HG03280 (cell line): ENCODE results near the gene RABEPK.
"Not testable (repeated sequence)": the region's sequence is repeated elsewhere in the genome, so short reads cannot be mapped to it uniquely, and the experiment has no call there.

Experiments
- ATAC-seq: cut with Tn5 transposase; IDR thresholded peaks from one replicate; pipeline ENCODE4 v1.9.1; 2021; ENCODE audit warnings: mild to moderate bottlenecking, moderate library complexity; ENCODE audit not compliant: unreplicated experiment

RABEPK gene

DNA sequence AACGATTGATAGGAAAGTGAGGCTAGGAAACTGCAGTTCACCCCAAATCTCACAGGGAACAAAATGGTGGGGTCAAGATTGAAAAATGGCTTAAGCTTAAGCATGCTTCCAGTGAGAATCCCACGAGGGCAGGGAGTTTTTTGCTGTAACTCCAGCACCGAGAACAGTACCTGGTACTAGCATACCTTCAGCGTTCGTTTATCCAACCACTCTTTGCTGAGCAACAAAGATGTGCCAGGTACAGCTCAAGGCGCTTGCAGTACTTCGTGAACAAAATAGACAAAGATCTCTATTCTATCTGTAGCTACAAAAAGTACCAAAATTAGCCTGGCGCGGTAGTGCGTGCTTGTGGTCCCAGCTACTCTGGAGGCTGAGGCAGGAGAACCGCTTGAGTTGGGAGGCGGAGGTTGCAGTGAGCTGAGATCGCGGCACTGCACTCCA is 10.0 kb upstream of the RABEPK start:
- no peak for ATAC-seq

DNA sequence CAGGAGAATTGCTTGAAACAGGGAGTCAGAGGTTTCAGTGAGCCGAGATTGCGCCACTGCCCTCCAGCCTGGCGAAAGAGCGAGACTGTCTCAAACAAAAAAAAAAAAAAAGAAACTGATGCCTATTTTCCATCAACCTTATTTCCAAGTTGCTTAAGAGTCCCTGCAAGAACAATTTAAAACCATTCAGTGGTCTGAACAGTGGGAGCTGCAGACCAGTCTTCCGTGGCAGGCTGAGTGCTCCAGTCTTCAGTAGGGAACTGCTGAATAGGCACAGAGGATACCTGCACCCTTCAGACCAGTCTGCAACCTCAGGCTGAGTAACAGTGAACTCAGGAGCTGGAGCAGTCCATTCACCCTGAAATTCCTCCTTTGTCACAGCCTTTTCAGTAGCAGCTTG is 5.9 kb upstream of the RABEPK start:
- not testable (repeated sequence) for ATAC-seq

DNA sequence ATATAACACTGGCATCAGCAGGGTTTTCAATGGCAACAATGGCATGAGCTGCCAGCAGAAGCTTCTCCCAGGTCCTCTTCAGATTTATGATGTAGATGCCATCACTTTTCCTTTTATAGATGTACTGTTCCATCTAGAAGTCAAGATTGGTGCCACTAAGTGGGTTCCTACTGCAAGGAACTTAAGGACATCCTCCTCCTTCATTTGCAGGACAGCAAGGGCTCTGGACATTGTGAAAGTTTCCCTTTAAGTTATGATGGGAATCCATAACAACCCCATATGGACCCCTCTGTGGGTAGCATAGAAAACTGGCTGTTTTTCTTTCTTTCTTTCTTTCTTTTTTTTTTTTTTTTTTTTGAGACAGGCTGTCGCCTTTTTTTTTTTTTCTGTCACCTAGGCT is 4.8 kb upstream of the RABEPK start:
- ATAC-seq: not testable (repeated sequence)

DNA sequence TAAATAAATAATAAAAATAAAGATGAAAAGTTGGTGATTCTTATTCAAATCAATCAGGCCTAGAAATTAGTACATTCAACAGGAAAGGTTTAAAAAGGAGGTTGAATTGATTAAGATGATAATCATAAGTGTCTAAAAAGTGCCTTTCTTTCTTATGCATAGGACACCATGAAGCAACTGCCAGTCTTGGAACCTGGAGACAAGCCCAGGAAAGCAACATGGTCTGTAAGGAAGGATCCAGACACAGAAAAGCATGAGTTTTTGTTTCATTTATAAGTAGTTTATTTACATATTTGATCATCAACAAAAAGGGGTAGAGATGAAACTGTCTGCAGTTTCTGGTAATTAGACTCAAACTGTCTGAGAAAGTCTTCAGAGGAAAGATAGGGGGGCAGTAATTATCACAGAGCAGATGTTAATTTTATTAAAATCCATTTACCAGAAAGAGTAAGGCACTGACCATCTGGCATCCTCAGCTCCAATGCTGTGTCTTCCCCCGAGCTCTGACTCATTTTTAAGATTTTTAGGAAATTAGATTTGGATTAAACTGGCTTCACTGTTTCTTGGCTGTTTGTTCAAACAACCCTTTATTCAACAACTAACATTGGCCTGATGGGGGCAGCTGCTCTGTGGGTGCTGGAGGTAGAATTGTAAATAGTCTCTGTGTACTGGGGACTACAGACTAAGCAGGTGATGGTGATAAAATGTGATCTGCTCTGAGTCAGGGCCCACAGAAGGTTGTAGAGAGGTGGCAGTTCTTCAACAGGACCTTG is 2.7 kb downstream of the RABEPK start:
- no peak for ATAC-seq

DNA sequence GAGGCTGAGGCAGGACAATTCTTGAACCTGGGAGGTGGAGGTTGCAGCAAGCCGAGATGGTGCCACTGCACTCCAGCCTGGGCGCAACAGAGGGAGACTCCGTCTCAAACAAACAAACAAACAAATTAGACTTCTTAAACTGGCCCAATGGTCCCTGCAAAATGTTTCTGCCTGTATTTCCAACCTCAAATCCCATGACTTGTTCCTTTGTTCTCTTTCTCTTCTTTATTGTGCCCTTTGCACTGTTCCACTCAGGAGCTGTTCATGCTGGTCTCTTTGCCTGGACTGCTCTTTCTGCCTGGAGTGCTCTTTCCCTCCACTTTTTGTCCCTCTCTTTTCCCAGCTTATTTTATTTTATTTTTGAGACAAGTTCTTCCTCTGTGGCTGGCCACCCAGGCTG is 4.1 kb downstream of the RABEPK start:
- ATAC-seq: no peak

DNA sequence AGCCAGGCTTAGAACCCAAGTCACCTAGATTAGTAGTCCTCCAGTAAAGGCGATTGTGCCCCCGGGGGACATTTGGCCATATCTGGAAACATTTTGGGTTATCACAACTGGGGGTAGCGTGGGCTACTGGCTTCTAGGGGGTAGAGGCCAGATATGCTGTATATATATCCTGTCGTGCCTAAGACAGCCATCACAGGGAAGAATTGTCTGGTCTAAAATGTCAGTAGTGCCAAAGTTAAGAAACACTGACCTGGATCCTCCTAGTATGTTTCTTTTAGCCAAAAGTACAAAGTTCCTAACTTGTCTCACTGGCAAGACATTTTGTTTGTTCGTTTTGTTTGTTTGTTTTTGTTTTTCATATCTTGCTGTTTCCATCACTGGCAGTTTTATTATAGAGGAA is 13.8 kb downstream of the RABEPK start:
- no peak for ATAC-seq

DNA sequence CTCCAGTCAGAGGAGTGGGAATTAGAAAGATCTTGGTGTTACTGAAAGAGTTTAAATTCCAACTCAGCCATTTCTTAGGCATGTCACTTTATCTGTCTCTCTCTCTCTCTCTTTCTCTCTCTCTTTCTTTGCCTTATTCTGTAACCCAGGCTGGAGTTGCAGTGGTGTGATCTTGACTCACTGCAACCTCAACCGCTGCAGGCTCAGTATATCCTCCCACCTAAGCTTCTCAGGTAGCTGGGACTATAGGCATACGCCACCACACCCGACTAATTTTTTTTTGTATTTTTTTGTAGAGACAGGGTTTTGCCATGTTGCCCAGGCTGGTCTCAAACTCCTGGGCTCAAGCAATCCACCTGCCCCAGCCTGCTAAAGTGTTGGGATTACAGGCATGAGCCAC is 18.3 kb downstream of the RABEPK start:
- no peak for ATAC-seq

DNA sequence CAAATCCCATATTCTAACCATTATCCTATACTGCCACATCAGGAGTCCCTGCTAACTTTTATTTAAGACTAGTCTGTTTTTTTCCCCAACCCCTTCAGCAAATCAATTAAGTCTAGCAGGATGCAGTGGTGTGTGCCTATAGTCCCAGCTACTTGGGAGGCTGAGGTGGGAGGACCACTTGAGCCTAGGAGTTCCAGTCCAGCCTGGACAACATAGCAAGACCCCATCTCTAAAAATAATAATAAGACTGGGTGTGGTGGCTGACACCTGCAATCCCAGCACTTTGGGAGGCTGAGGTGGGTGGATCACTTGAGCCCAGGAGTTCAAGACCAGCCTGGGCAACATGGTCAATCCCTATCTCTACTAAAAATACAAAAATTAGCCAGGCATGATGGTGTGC is 24.5 kb downstream of the RABEPK start:
- not testable (repeated sequence) for ATAC-seq

DNA sequence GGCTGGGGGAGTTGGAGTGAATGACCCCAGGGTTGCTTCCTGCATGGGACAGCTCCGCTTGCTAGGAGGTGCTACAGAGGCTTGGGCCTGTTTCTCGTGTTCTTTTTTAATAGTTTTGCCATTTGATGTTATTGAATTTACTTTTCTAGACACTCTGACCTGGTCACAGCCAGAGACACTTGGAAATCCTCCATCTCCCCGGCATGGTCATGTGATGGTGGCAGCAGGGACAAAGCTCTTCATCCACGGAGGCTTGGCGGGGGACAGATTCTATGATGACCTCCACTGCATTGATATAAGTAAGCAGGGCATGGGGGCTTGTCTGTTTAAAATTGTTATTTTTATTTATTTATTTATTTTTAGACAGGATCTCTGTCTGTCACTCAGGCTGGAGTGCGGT is 27.4 kb downstream of the RABEPK start:
- ATAC-seq: no peak

DNA sequence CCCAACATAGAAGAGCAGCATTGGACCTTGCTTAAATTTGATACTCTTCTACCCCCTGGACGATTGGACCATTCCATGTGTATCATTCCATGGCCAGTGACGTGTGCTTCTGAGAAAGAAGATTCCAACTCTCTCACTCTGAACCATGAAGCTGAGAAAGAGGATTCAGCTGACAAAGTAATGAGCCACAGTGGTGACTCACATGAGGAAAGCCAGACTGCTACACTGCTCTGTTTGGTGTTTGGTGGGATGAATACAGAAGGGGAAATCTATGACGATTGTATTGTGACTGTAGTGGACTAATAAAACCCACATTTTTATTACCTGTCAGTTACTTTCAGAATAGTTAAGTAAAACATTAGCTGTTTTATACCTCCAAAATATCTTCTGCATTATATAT is 33.3 kb downstream of the RABEPK start:
- no peak for ATAC-seq

DNA sequence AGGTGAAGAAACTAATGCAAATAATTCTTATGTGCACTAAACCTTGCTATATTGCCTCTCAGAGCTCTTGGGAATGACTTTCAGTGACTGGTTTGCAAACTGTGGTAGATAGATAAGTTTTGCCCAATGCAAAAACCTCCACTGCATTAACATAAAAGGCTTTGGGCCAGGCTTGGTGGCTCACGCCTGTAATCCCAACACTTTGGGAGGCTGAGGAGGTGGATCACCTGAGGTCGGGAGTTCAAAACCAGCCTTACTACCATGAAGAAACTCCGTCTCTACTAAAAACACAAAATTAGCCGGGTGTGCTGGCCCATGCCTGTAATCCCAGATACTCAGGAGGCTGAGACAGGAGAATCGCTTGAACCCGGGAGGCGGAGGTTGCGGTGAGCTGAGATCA is 33.8 kb downstream of the RABEPK start:
- ATAC-seq: not testable (repeated sequence)

DNA sequence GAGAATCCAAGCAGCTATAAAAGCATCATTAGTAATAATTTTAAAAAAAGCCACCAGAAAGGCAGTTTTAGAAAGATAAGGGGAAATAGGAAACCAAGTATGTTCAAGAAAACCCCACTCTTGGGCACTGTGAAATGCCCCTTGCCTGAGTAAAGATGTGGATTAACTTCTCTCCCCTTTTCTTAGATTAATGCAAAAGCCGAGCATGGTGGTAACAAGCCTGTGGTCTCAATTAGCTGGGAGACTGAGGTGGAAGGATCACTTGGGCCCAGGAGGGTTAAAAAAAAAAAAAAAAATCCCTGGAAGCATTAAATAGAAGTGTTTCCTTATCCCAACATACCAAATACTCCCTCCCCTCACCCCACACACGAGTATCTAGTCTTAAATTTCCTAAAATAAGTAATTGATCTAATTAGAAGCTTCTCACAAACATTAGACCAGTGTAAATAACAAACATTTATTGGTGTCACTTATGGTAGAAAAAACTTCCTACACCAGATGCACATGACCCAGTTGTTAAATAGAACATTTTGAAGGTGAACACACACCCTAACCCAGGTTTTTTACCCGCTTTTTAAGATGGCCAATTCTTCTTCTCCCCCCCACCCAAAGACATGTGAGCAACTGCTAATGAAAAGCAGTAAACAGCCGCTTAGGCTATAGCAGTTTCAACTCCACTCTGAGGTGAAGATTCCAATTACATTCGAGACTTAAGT is 35.6 kb downstream of the RABEPK start:
- ATAC-seq: no peak

DNA sequence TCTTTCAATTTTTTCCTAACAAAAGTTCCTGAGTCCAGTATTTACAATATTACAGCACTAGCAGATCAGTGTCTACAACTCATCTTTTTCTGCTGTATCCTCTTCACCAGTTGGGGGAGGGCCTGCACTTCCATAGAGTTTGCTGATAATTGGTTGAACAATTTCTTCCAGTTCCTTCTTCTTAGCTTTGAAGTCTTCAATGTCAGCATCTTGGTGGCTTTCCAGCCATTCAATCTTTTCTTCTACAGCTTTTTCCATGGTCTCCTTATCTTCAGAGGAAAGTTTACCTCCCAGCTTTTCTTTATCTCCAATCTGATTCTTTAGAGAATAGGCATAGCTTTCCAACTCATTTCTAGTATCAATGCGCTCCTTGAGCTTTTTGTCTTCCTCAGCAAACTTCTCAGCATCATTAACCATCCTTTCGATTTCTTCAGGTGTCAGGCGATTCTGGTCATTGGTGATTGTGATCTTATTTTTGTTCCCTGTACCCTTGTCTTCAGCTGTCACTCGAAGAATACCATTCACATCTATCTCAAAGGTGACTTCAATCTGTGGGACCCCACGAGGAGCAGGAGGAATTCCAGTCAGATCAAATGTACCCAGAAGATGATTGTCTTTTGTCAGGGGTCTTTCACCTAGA is 36.3 kb downstream of the RABEPK start:
- not testable (repeated sequence) for ATAC-seq

DNA sequence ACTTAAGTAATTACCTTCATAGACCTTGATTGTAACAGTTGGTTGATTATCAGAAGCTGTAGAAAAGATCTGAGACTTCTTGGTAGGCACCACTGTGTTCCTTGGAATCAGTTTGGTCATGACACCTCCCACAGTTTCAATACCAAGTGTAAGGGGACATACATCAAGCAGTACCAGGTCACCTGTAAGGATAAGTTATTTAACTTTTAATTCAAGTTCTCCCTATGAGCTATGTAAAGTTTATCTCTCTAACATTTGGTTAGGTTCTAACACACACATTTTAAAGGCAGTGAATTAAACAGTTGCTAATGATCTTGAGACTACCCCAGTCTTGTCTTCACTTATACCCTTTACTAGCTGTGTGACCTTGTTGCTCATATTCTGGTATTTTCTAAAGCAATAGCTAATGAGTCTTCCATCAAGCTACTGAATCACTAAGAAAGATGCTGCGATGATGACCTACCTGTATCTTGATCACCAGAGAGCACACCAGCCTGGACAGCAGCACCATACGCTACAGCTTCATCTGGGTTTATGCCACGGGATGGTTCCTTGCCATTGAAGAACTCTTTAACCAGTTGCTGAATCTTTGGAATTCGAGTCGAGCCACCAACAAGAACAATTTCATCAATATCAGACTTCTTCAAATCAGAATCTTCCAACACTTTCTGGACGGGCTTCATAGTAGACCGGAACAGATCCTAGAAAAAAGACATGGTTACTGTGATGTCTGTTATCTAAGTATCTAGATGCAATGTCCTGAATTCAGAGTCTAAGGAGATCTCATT is 38.0 kb downstream of the RABEPK start:
- ATAC-seq: no peak

DNA sequence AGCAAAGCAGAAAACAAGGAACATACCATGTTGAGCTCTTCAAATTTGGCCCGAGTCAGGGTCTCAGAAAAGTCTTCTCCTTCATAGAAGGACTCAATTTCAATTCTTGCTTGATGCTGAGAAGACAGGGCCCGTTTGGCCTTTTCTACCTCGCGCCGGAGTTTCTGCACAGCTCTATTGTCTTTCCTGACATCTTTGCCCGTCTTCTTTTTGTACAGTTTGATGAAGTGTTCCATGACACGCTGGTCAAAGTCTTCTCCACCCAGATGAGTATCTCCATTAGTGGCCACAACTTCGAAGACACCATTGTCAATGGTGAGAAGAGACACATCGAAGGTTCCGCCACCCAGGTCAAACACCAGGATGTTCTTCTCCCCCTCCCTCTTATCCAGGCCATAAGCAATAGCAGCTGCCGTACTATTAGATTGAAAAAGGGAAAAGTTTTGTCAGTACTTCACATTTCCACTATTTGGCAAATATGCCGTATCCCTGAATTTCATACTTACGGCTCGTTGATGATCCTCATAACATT is 38.6 kb downstream of the RABEPK start:
- ATAC-seq: no peak

DNA sequence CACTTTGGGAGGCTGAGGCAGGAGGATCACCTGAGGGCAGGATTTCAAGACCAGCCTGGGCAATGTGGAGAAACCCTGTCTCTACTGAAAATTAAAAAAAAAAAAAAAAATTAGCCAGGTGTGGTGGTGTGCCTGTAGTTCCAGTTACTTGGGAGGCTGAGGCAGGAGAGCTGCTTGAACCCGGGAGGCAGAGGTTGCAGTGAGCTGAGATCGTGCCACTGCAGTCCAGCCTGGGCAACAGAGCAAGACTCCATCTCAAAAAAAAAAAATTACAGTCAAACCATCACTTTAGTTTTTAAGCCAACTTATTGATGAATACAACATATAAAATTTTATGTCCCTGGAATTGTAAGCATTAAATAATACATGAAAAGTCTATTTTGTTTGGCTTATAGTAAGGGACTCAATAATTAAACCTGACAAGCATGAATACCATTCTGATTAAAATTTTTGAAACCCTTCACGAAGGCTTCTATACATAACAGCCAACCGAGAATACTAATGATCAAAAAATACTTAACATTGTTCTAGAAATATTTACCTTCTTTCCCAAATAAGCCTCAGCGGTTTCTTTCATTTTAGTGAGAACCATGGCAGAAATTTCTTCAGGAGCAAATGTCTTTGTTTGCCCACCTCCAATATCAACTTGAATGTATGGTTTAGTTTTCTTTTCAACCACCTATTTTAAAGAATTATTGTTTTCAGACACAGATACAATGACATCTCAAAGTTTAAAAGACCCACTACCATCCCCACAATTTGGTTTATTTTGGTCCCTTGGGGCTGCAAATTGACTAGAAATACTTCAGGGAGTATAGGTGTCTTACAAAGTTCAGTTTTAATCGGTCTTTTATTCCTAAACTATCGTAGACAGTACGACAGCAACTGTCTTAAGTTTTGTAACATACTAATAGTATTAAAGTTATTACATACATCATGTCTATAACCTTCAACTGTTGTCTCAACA is 39.6 kb downstream of the RABEPK start:
- no peak for ATAC-seq

DNA sequence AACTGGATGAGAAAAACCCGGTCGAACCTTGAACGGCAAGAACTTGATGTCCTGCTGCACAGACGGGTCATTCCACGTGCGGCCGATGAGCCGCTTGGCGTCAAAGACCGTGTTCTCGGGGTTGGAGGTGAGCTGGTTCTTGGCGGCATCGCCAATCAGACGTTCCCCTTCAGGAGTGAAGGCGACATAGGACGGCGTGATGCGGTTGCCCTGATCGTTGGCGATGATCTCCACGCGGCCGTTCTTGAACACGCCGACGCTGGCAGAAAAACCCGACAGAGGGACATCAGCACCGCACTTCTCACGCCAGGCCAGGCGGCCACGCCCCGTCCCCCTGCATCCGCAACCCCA is 40.3 kb downstream of the RABEPK start:
- peak; percentile 8 for ATAC-seq

DNA sequence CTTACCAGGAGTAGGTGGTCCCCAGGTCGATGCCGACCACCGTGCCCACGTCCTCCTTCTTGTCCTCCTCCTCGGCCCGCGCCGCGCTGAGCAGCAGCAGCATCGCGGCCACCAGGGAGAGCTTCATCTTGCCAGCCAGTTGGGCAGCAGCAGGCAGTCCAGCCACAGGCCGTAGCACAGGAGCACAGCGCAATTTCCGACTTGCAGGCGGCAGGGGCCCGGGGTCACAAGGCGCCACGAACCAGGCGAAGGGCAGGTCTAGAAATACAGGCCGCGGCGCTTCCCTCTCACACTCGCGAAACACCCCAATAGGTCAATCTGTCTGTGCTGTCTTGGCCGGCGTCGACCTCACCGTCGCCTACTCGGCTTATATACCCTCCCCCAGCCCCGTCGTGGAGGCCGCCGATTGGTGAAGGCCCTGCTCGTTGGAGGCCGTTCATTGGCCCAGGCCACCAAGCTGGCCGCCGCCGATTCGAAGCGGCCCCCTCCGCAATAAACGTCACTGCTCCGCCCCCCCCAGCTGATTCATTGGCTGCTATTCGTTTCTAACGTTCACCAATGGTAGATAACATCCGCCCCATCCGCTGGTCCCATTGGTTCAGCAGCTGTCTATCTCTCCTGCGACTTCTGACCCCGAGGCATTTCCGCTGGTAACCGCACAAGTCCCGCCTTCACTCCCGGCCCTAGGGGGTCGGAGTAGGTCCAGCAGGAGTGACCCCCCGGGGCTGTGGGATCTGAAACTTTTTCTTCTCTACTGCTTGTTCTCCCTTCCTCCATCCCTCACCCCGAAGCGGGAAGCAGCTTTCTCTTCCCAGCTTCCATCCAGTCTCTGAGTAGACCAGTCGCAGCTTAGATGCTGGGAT is 40.9 kb downstream of the RABEPK start, which contains the start of gene HSPA5:
HSPA5 (minus strand) TSS at position 344 of the 863 bp plus-strand sequence; CDS start at position 127, 217 bp downstream.
- peak; percentile 92 for ATAC-seq
